Keratinocyte (primary cell): ENCODE results near the gene ADAMTSL1.

Source experiments
- CTCF ChIP-seq, 3 experiments: IDR thresholded peaks in 1 of 3; conservative IDR thresholded peaks in 1 of 3; optimal IDR thresholded peaks in 1 of 3; 2 replicates in 2 of 3; 3 replicates in 1 of 3; pipeline versions ENCODE3 to v1.5.1; 2011; ENCODE audit warnings: low read length in 3 of 3, mild to moderate bottlenecking in 3 of 3, moderate library complexity in 2 of 3, control low read depth in 1 of 3, inconsistent platforms in 1 of 3; ENCODE audit not compliant: insufficient read depth in 2 of 3; ENCODE audit errors: extremely low read depth in 1 of 3
- EZH2 ChIP-seq: IDR thresholded peaks from one replicate; pipeline ENCODE4 v1.6.1; 2012; ENCODE audit warnings: inconsistent platforms, mild to moderate bottlenecking, low read length, moderate library complexity

GRCh38 chr9:18864516-18864915 lies 390.6 kb downstream of the ADAMTSL1 start:
- TF ChIP-seq CTCF (optimal IDR thresholded peaks at IDR 0.05 in 1 of 3, IDR thresholded peaks at IDR 0.05 in 1 of 3, conservative IDR thresholded peaks at IDR 0.05 in 1 of 3; ENCODE audit: extremely low read depth in 1 of 3, insufficient read depth in 2 of 3, low read length in 3 of 3): no peak
- no peak for TF ChIP-seq EZH2
